HG03457 (cell line): Measurements from ENCODE around the gene NEURL1B.
"Not testable (repeated sequence)": the region's sequence is repeated elsewhere in the genome, so short reads cannot be mapped to it uniquely, and the experiment has no call there.

Experiments
- ATAC-seq: cut with Tn5 transposase; IDR thresholded peaks from one replicate; pipeline ENCODE4 v1.9.1; 2021; ENCODE audit warnings: moderate number of reproducible peaks; ENCODE audit not compliant: unreplicated experiment

NEURL1B gene

GRCh38 chr5:172640822-172641358 lies at the start of gene NEURL1B:
Gene NEURL1B, plus strand, starts transcription at chr5:172641263. Its CDS starts 144 bp downstream, at chr5:172641407.
- no peak for ATAC-seq

DNA sequence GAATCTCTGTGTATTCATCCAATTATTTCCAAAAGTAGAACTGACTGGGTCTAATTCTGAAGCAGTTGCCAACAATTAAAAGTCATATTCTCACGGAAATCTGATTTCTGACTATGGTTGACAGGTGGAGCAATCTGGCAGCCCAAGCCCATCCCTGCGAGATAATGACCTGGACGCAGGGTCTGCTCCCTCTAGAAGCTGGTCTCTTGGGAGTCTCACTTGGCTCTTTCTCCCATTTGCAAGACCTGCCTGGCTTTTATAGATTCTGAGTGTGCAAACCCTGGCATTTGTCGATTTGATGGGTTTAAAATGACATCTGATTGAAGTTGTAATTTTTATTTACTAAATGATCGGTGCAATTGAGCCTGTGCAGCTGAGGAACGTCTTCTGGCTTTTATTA lies 49.4 kb upstream of the NEURL1B start:
- no peak for ATAC-seq

- no peak for ATAC-seq
Observed at GRCh38 chr5:172592881-172593280, 48.2 kb upstream of the NEURL1B start.

DNA sequence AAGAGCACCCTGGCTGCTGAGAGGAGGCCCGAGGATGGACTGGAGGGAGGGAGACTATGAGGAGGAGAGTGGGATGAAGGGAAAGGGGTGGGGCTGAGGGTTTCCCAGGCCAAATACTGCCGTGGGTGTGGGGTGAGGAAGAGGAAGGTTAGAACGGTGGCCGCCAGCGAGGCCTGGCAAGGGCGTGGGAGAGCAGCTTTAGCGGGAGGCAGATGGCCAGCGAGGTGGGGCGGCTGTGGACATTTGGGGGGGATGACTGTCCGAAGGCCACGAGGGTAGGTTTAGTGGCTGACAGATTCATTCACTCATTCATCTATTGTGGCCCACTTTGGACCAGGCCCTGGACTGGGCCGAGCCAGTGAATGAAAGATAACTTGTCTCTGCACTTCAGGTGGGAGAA lies 47.8 kb upstream of the NEURL1B start:
- no peak for ATAC-seq

- no peak for ATAC-seq
Observed at GRCh38 chr5:172593721-172594235, 47.3 kb upstream of the NEURL1B start.

GRCh38 chr5:172594431-172594830 lies 46.6 kb upstream of the NEURL1B start:
- no peak for ATAC-seq

- ATAC-seq = no peak
Observed at GRCh38 chr5:172594867-172595466, 46.1 kb upstream of the NEURL1B start.

DNA sequence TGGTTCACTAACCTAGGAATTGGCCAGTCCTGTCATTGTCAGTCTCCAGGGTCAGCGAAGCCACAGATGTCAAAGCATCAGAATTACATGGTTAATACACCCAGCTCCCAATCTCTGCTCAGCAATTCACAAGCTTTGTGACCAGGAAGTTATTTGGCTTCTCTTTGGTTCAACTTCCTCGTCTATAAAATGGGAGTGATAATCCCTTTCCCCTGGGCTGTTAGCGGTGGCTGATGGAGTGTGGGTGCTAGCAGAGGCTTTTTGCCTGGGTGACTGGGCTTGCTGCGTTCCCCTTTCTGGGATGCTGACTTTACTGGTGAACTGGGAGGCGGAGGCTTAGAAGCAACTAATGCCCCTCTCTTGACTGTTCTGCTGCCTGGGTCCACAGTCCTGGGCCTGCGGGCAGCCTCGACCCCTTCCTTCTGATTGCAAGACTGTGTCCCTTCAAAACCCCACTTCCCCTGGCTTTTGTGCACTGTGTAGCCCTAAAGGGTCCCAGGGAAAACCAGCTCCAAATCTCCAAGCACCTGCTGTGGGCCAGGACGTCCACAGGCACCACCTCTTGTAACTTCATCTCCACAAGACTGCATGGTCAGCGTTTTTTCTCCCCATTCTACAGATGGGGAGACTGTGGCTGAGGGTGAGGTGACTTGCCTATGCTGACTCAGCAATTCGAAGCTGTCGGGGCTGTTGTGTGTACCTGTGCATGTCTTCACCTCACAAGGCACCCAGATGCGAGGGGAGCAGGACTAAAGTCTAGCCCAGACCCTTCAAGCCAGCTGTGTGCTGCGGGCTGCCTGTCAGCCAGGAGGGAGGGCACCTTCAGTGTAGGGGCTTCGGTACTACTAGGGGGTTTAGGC lies 45.2 kb upstream of the NEURL1B start:
- ATAC-seq = no peak

DNA sequence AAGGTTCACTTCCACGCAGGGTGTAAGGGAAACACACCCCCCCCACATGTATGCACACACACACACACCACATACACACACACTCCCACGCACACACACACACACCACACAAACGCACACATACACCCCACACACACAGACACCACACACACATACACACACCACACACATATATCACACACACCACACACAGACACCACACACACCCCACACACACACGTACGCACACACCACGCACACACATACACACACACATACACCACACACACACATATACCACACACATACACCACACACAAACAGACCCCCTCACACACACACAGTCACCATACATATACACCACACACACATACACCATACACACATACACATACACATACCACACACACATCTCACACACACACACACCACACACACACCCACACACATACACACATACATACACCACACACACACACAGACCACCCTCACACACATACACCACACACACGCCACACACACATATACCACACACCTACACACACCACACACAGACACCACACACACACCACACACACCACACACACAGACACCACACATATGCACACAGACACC lies 44.3 kb upstream of the NEURL1B start:
- no peak for ATAC-seq

GRCh38 chr5:172597755-172598155 lies 43.3 kb upstream of the NEURL1B start:
- no peak for ATAC-seq

GRCh38 chr5:172598251-172599203 lies 42.5 kb upstream of the NEURL1B start:
- no peak for ATAC-seq

DNA sequence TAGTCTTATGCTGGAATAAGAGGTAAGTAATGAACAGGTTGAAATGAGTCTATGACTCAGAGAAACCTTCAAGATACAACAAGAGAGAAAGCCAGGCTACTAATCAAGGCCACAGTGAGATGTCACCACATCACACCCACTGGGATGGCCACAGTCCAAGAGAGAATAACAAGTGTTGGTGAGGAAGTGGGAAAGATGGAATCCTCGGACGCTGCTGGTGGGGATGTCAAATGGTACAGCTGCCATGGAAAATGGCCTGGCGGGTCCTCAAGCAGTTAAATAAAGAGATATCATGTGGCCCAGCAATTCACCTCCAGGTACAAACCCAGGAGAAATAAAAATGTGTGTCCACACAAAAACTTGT lies 41.9 kb upstream of the NEURL1B start:
- ATAC-seq = no peak

DNA sequence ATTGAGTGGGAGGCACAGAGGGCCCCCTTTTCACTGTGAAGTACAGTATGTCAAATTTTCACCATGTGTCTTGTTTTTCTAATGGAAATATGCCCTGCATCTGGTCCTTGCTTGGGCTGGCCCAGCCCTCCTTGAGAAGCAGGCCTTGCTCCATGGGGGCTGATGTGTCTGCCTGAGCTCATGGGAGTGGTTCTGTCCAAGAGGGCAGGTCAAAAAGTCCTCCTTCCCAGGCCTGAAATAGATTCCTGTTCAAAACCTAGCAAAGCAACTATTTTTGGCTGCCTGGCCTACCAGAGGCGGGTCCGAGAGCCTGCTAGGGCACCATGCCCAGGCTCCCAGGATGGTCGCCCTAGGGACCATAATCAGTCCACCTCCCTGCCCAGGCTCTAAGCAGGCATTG lies 40.5 kb upstream of the NEURL1B start:
- ATAC-seq = no peak

DNA sequence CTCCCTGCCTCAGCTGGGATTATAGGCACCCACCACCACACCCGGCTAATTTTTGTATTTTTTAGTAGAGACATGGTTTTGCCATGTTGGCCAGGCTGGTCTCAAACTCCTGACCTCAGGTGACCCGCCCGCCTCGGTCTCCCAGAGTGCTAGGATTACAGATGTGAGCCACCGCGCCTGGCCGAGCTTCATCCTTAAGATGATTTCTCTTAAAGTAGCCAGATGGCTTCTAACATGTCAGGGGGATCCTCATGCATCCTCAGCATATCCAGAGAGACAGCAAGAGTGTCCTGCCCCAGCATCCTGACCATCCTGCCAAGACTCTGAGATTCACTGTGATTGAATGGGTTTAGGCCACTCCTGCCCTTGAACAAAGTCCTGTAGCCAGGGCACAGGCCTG lies 39.5 kb upstream of the NEURL1B start:
- not testable (repeated sequence) for ATAC-seq

- no peak for ATAC-seq
Observed at GRCh38 chr5:172602783-172603231, 38.3 kb upstream of the NEURL1B start.

DNA sequence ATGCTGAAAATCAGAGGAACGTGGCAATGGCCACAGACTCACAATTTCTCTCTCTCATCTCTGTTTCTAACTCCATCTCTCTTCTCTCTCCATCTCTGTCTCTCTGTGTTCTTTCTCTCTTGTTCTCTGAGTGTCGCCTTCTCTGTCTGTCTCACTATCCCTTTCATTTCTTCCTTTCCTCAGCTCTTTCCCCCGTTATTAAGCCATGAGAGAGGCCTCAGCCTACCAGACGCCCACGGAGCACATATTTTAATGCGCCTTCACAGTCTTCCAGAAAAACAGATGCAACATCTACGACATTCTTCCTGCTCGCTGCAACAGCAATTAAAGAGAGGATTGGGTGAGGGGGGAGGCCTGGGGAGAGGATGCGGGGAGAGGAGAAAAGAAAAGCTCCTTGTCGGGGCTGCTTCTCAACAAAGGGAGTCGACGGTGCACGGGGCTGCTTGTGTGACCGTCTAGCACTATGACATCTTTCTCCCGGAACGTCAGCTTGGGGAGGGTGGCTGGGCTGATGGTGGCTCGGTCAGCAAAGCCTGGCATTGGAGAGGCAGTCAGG lies 37.7 kb upstream of the NEURL1B start:
- no peak for ATAC-seq

DNA sequence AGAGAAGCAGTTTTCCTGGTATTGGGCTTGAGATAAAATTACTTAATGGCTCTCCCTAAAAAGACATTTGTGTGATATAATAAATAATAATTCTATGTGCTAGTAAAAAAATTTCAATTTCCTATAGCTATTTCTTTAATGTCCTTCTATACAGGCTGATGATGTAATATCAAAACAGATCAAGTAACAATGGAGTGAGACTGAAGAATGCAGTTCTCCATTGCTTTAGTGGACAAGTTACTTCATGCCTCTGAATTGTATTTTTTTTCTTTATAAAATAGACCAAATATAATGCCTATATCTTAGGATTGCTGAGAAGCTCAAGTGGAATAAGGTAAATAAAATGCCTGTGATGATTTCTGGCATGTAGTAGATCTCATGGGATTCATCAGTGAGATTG lies 35.6 kb upstream of the NEURL1B start:
- no peak for ATAC-seq

GRCh38 chr5:172606156-172606785 lies 34.8 kb upstream of the NEURL1B start:
- ATAC-seq = no peak

DNA sequence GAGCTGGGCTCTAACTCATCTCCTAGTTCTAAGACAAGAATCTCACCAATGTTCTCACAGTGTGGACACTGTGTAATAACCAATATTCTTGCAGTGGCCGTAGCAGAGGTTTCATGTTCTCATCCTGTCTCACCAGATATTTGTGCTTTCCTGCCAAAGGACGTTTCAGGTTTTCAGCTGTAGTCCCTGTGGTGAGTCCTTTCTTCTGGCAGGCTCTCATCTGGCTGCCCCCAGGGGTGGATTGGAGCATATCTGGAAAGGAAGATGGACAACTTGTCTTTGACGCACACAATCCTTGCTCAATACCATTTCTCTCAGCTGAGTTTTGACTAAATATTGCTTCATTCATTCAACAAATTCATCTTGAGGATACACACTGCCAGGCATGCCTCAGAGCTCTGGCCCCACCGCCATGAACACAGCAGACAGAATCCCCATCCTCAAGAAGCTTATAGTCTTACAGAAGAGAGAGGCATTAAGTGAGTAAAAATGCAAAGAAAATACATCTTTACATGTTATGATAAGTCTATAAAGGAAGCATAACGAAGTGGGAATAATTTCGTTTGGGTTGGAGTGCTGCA lies 33.8 kb upstream of the NEURL1B start:
- ATAC-seq = no peak
